A204.1 (cell line): ENCODE measurements around the gene GALNS.
"Not testable (repeated sequence)": the region's sequence is repeated elsewhere in the genome, so short reads cannot be mapped to it uniquely, and the experiment has no call there.

Experiments
- FAIRE-seq: peaks from 2 replicates; lab custom pipeline; 2012; peaks lifted over from hg19 to GRCh38; lab: Jason Lieb, UNC

GALNS gene

DNA sequence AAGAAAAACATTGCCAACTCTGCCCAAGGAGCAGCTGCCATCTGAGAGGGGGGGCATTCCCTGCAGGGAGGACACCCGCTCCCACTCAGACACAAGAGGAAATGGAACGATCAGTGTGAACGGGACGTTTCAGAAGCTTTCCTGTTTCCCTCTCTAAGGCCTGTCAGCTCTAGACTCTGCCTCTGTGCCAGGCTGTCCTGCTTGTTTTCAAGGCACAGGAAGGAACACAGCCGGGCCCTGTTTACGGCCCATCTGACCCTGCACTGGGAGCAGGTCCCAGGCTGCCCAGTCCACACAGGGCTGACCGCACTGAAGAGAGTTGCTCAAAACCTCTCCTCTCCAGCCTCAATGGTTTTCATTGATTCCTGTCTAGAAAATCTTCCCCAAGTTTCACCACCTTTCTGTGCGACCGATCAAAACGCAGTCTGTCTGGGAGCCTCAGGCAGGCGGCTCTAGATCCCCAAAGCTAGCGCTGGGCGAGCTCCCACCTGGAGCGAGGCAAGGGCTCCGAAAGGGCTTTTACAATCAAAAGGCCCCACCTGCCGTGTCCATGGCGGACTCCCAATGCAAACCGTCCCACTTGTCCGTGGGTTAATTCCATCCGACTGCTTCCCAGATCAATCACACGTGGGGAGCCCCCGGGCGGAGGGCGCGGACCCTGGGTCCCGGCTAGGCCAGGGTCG is 73.2 kb downstream of the GALNS start:
- FAIRE-seq, result no peak

- FAIRE-seq, result no peak
Observed at GRCh38 chr16:88782454-88783390, 74.0 kb downstream of the GALNS start.

GRCh38 chr16:88781140-88782077 is 75.3 kb downstream of the GALNS start:
- FAIRE-seq, result no peak

- no peak for FAIRE-seq
Observed at GRCh38 chr16:88780142-88781062, 76.3 kb downstream of the GALNS start.

GRCh38 chr16:88779406-88780141 is 77.2 kb downstream of the GALNS start:
- FAIRE-seq, result no peak

DNA sequence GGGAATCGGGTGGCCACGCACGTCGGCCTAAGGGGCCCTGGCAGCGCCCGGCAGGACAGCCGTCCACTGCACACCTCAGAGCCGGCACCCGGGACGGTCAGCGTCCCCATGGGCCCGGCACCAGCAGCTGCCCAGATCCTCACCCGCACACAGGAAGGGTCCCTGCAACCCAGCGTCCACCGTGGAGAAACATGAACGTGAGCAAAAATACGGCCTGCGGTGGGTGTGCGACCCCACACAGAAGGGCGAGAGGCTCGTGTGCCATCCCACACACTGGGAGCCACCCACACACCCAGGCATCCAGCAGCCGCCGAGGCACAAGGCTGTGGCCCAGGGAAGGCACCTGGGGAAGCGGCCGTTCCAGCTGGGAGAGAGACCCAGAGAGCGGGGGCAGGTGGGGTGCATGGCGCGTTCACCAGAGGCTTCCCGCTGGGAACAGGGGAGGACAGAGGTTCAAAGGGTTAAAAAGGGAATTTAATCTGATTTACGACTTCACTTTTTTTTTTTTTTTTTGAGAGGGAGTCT is 78.1 kb downstream of the GALNS start:
- FAIRE-seq, result no peak

- FAIRE-seq, result no peak
Observed at GRCh38 chr16:88778271-88778525, 78.5 kb downstream of the GALNS start.

DNA sequence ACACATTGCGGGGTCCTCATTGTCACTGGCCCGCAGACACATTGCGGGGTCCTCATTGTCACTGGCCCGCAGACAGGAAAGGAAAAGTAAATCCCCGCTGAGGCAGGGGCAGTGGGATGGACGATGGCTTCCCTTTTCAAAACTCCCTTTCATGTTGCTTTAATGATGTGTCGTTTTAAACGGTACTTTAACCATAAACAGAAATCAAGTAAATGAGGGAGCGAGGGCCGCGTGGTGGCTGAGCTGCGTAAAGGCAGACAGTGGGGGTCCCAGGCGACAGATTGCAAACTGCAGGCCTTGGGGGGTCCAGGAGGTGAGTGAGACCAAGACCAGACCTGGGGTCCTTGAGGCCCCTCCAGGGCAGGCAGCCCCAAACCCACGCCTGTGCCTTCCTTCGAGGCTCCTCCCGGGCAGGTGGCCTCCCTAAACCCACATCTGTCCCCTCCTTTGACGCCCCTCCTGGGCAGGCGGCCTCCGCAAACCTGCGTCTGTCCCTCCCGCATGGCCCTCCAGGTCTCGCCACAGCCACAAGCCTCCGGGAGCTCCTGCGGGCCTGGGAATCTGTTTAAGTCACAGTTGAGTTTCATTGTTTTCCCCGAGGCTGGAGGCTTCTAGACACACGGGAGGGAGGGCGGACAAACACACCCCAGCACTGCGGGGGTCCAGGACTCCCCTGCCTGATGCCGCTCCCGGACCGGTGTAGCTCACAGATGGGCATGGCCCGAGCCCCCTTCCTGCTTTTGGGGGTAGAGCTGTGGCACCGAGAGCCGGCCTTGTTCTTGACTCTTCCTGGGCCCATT is 79.1 kb downstream of the GALNS start:
- no peak for FAIRE-seq

DNA sequence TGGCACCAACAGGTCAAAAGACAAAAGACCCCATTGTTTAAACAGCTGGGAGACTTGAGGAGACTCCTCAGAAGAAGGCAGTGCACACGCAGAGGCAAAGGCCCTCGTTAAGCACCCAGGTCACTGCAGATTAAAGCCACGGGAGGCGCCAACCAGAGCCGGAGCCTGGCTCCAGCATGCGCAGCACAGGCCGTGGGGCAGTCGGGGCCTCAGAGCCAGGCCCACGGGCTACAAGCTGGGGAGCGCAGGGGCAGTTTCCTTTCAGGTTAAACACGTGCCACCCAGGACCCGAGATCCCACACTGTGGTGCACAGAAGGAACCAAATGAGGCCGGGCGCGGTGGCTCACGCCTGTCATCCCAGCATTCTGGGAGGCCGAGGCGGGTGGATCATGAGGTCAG is 80.9 kb downstream of the GALNS start:
- FAIRE-seq, result no peak

GRCh38 chr16:88774544-88775393 is 82.0 kb downstream of the GALNS start:
- no peak for FAIRE-seq

GRCh38 chr16:88773812-88774291 is 82.9 kb downstream of the GALNS start:
- no peak for FAIRE-seq

DNA sequence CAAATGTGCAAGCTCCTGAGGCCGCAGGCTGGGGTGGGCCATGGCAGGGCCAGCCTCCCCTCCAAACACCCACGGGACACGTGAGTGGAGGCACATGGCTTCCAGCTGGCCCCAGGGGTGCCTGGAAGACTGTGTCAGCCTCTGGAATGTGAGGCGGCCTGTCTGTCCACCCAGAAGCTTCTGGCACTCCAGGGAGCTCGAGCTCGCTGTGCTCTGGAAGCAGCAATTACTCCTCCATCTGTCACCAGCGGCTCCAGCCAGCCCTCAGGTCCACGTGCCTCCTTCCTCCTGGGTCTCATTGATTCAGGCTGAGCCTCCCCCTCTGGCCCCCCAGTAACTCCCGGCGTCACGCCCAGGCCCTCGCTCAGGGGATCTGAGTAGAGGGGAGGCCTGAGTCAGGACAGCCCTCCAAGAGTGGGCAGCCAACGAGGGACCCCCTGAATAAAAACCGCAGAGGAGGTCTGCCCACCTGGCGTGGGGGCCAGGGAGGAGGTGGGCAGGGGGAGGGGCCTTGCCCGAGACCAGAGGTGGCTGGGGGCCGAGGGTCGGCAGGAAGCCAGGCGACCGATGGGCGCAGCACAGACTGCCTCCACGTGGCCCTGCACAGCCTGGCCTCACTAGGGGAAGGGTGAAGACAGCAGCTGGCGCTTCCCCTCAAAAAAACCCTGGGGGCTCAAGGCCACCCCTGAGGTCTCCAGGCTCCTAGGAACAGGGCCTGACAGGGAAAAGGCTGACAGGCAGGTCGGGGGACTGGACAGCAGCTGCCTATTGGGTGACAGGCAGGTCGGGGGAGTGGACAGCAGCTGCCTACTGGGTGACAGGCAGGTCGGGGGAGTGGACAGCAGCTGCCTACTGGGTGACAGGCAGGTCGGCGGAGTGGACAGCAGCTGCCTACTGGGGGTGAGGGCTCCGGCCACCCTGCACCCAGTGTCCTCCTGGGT is 83.6 kb downstream of the GALNS start:
- no peak for FAIRE-seq

DNA sequence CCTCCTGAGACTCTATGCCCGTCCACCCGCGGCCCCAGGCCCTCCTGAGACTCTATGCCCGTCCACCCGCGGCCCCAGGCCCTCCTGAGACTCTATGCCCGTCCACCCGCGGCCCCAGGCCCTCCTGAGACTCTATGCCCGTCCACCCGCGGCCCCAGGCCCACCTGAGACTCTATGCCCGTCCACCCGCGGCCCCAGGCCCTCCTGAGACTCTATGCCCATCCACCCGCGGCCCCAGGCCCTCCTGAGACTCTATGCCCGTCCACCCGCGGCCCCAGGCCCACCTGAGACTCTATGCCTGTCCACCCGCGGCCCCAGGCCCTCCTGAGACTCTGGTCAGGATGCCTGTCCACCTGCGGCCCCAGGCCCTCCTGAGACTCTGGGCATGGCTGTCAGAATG is 85.0 kb downstream of the GALNS start:
- FAIRE-seq, result not testable (repeated sequence)

- FAIRE-seq, result no peak
Observed at GRCh38 chr16:88771294-88771772, 85.4 kb downstream of the GALNS start.

- FAIRE-seq, result no peak
Observed at GRCh38 chr16:88770461-88771293, 86.1 kb downstream of the GALNS start.
